ENCODE measurements around the gene TIMM22. TPM values are rescaled to one million over a fixed set of nuclear protein-coding genes. Genes with fewer than 3 reads are reported as not detected.

TIMM22 gene
- total RNA-seq, 1 experiment from 2014 or later, result 14.0 TPM

DNA sequence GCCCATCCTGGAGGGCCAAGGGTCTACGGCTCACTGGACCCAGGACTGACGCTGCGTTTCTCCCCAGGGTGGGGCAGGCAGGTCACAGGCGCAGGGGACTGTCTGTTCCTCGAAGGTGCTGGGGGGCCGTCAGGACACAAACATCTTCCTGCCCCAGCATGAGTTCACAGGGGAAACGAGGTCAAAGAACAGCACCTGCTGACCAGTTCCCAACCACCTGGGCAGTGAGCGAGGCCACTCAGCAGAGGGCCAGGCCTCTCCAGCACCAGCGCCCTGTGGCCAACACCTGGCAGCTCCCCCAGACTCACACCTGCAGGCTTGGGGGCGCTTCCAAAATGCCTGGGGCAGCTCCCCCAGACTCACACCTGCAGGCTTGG, 29.7 kb downstream of the TIMM22 start:
- no peak overlapping the region for H3K27ac ChIP-seq (ENCODE audit: low read depth, low read length)
- ATAC-seq (no peak), DNase-seq (ENCODE audit: low read depth, low spot score) (no peak)
- H3K36me3 ChIP-seq (ENCODE audit: control insufficient read depth in 1 of 2, insufficient read depth in 2 of 2, low read length in 2 of 2), result no peaks in the 10 kb centered on the region
- intact Hi-C loops (cut with micrococcal nuclease), result no loop called here
- H4K20me1 ChIP-seq (ENCODE audit: insufficient read depth), result no peaks in the 10 kb centered on the region
- no peak overlapping the region for H3K9ac ChIP-seq (ENCODE audit: low read length)
- BruUV-seq (replicated peaks), result no TSS peak
- POLR2A ChIA-PET, result no interaction called here
- no peaks in the 10 kb centered on the region for H3K9me3 ChIP-seq (ENCODE audit: control insufficient read depth in 1 of 2, insufficient read depth in 1 of 2, low read depth in 1 of 2, low read length in 2 of 2)
- no peaks in the 10 kb centered on the region for H3K9me2 ChIP-seq (ENCODE audit: insufficient read depth)
- no peaks in the 10 kb centered on the region for H3K79me2 ChIP-seq (ENCODE audit: insufficient read depth, low read length)
- no peak overlapping the region for H2AFZ ChIP-seq (ENCODE audit: low read depth, low read length, poor library complexity, severe bottlenecking)
- H3K4me3 ChIP-seq (replicated peaks in 1 of 2; ENCODE audit: low read depth in 1 of 2, low read length in 2 of 2), result no peak overlapping the region
- no peaks in the 10 kb centered on the region for H3K27me3 ChIP-seq (ENCODE audit: insufficient read depth, low read length)
- CTCF ChIA-PET, result no interaction called here
- RAD21 ChIA-PET (ENCODE audit: low non-redundant PET in 1 of 2, low total read pairs in 2 of 2, uncharacterized antibody in 2 of 2, unreplicated experiment in 2 of 2), result no interaction called here
- no peak overlapping the region for H3K4me2 ChIP-seq (ENCODE audit: low read length)
- peaks cover 0 to 5% of the 10 kb centered on the region in 2 experiments; a peak in 2 of 4 replicates for H3K4me1 ChIP-seq (ENCODE audit: control insufficient read depth in 1 of 2, insufficient read depth in 2 of 2, low read length in 2 of 2)
- TF ChIP-seq, protein P1, sequence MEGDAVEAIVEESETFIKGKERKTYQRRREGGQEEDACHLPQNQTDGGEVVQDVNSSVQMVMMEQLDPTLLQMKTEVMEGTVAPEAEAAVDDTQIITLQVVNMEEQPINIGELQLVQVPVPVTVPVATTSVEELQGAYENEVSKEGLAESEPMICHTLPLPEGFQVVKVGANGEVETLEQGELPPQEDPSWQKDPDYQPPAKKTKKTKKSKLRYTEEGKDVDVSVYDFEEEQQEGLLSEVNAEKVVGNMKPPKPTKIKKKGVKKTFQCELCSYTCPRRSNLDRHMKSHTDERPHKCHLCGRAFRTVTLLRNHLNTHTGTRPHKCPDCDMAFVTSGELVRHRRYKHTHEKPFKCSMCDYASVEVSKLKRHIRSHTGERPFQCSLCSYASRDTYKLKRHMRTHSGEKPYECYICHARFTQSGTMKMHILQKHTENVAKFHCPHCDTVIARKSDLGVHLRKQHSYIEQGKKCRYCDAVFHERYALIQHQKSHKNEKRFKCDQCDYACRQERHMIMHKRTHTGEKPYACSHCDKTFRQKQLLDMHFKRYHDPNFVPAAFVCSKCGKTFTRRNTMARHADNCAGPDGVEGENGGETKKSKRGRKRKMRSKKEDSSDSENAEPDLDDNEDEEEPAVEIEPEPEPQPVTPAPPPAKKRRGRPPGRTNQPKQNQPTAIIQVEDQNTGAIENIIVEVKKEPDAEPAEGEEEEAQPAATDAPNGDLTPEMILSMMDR (IDR thresholded peaks at IDR 0.05 in 2 of 3, conservative IDR thresholded peaks at IDR 0.05 in 1 of 3; ENCODE audit: borderline replicate concordance in 1 of 3, insufficient read depth in 1 of 3, low read depth in 2 of 3, low read length in 2 of 3), result no peak
- TF ChIP-seq CBX3 (IDR thresholded peaks at IDR 0.05; ENCODE audit: low read depth) (no peak), EZH2phosphoT487 (IDR thresholded peaks at IDR 0.05; ENCODE audit: borderline replicate concordance) (no peak), RAD21 (IDR thresholded peaks at IDR 0.05; ENCODE audit: low read depth) (no peak), TCF7L2 (IDR thresholded peaks at IDR 0.05; ENCODE audit: borderline replicate concordance, extremely low read depth, insufficient read depth, insufficient read length) (no peak), FOSL1 (IDR thresholded peaks at IDR 0.05; ENCODE audit: low read depth) (no peak), SP1 (IDR thresholded peaks at IDR 0.05; ENCODE audit: low read depth) (no peak), CEBPB (IDR thresholded peaks at IDR 0.05; ENCODE audit: low read depth) (no peak)
- TF ChIP-seq, protein P2, sequence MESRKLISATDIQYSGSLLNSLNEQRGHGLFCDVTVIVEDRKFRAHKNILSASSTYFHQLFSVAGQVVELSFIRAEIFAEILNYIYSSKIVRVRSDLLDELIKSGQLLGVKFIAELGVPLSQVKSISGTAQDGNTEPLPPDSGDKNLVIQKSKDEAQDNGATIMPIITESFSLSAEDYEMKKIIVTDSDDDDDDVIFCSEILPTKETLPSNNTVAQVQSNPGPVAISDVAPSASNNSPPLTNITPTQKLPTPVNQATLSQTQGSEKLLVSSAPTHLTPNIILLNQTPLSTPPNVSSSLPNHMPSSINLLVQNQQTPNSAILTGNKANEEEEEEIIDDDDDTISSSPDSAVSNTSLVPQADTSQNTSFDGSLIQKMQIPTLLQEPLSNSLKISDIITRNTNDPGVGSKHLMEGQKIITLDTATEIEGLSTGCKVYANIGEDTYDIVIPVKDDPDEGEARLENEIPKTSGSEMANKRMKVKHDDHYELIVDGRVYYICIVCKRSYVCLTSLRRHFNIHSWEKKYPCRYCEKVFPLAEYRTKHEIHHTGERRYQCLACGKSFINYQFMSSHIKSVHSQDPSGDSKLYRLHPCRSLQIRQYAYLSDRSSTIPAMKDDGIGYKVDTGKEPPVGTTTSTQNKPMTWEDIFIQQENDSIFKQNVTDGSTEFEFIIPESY (IDR thresholded peaks at IDR 0.05; ENCODE audit: extremely low read depth, insufficient replicate concordance, low read length), result no peak

Measured in HCT116 (cell line).